Stimulated activated CD8-positive, alpha-beta memory T cell treated with anti-CD3 and anti-CD28 coated beads, Interleukin-7, amount 100 ng/mL, for 1 hour (primary cell): ENCODE data around the gene RIPK4.

ENCODE experiments used
- DNase-seq, 2 donors: peaks; one replicate each; pipeline ENCODE4 v3.0.0-alpha.2; 2020; ENCODE audit warnings: low read depth in 2 of 2

RIPK4 gene

GRCh38 chr21:41753006-41753898 is 13.6 kb downstream of the RIPK4 start:
- DNase-seq = no peak

- DNase-seq = no peak
Observed at GRCh38 chr21:41752231-41752681, 14.6 kb downstream of the RIPK4 start.

GRCh38 chr21:41751611-41752011 is 15.2 kb downstream of the RIPK4 start:
- DNase-seq = no peak

GRCh38 chr21:41750532-41751151 is 16.2 kb downstream of the RIPK4 start:
- no peak for DNase-seq

- DNase-seq = no peak
Observed at GRCh38 chr21:41750051-41750450, 16.8 kb downstream of the RIPK4 start.

GRCh38 chr21:41749286-41749685 is 17.6 kb downstream of the RIPK4 start:
- no peak for DNase-seq

GRCh38 chr21:41747943-41748738 is 18.7 kb downstream of the RIPK4 start:
- DNase-seq = no peak

GRCh38 chr21:41746744-41747006 is 20.2 kb downstream of the RIPK4 start:
- no peak for DNase-seq

GRCh38 chr21:41745971-41746743 is 20.7 kb downstream of the RIPK4 start:
- DNase-seq = no peak

- DNase-seq = no peak
Observed at GRCh38 chr21:41745026-41745820, 21.6 kb downstream of the RIPK4 start.

GRCh38 chr21:41744028-41744930 is 22.6 kb downstream of the RIPK4 start:
- no peak for DNase-seq

- DNase-seq = no peak
Observed at GRCh38 chr21:41743321-41744027, 23.4 kb downstream of the RIPK4 start.

GRCh38 chr21:41742073-41742875 is 24.6 kb downstream of the RIPK4 start:
- no peak for DNase-seq

GRCh38 chr21:41741253-41742072 is 25.4 kb downstream of the RIPK4 start:
- no peak for DNase-seq

- DNase-seq = no peak
Observed at GRCh38 chr21:41740604-41741252, 26.1 kb downstream of the RIPK4 start.

- no peak for DNase-seq
Observed at GRCh38 chr21:41739936-41740335, 26.9 kb downstream of the RIPK4 start.

GRCh38 chr21:41739011-41739410 is 27.8 kb downstream of the RIPK4 start:
- DNase-seq = no peak
